Progenitor cell of endocrine pancreas (in vitro differentiated cells): ENCODE results near the gene RFPL2. TPM values are rescaled to one million over a fixed set of nuclear protein-coding genes. Genes with fewer than 3 reads are reported as not detected.
A peak's percentile ranks its signal among the peaks of the same experiment; 100 is the strongest.

Experiments
- DNase-seq: peaks from one replicate; pipeline ENCODE4 v3.0.0; 2021; ENCODE audit warnings: low spot score; ENCODE audit not compliant: unreplicated experiment
- H3K27ac Mint-ChIP-seq: 2 replicates; pipeline ENCODE4 v1.8.0; 2021; ENCODE audit warnings: mild to moderate bottlenecking, moderate library complexity, mixed read lengths
- H3K27me3 Mint-ChIP-seq: 2 replicates; pipeline ENCODE4 v1.8.0; 2021; ENCODE audit warnings: mixed read lengths
- H3K36me3 Mint-ChIP-seq: 2 replicates; pipeline ENCODE4 v1.8.0; 2022; ENCODE audit warnings: mixed read lengths; ENCODE audit not compliant: insufficient read depth
- H3K4me1 Mint-ChIP-seq: 2 replicates; pipeline ENCODE4 v1.8.0; 2021; ENCODE audit warnings: low read depth, mixed read lengths
- H3K4me3 Mint-ChIP-seq: 2 replicates; pipeline ENCODE4 v1.8.0; 2021; ENCODE audit warnings: low read depth, mild to moderate bottlenecking, moderate library complexity, mixed read lengths
- H3K9me3 Mint-ChIP-seq: 2 replicates; pipeline ENCODE4 v1.8.0; 2021; ENCODE audit warnings: low read depth, mixed read lengths
- long read RNA-seq: library from polyadenylated mRNA; unstranded; transcript quantifications from one replicate; pipeline ENCODE4 v2.0.0, GENCODE V29; 2020
- total RNA-seq: library from RNA; stranded (reverse); gene quantifications from 2 replicates; pipeline ENCODE4 v1.2.1, GENCODE V29; 2021
- TF ChIP-seq, protein P1 (sequence below): fragments of 200-600 bp; sonication (generic); IDR thresholded peaks from one replicate; pipeline ENCODE4 v1.5.0; 2021; ENCODE audit warnings: antibody characterized with exemption, mild to moderate bottlenecking; ENCODE audit not compliant: unreplicated experiment

RFPL2 gene
- 1.0 TPM in 2 replicates for total RNA-seq
- long read RNA-seq, partial matches to known transcripts, result 0 of 1 reads
- long read RNA-seq, other reads (novel, unspliced or antisense), result 1 of 1 reads

- peak; percentile 62 for DNase-seq
- H3K27me3 Mint-ChIP-seq, result peaks cover 45% of the 10 kb centered on the region
- H3K4me1 Mint-ChIP-seq, result peaks cover 10% of the 10 kb centered on the region
- no peaks in the 10 kb centered on the region for H3K36me3 Mint-ChIP-seq
- TF ChIP-seq, protein P1, sequence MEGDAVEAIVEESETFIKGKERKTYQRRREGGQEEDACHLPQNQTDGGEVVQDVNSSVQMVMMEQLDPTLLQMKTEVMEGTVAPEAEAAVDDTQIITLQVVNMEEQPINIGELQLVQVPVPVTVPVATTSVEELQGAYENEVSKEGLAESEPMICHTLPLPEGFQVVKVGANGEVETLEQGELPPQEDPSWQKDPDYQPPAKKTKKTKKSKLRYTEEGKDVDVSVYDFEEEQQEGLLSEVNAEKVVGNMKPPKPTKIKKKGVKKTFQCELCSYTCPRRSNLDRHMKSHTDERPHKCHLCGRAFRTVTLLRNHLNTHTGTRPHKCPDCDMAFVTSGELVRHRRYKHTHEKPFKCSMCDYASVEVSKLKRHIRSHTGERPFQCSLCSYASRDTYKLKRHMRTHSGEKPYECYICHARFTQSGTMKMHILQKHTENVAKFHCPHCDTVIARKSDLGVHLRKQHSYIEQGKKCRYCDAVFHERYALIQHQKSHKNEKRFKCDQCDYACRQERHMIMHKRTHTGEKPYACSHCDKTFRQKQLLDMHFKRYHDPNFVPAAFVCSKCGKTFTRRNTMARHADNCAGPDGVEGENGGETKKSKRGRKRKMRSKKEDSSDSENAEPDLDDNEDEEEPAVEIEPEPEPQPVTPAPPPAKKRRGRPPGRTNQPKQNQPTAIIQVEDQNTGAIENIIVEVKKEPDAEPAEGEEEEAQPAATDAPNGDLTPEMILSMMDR, result no peak
- no peaks in the 10 kb centered on the region for H3K9me3 Mint-ChIP-seq
- peak within 1 kb of the TSS; percentile 81 for H3K4me3 Mint-ChIP-seq
- H3K27ac Mint-ChIP-seq, result peak within 1 kb of the TSS; percentile 79
Measured at GRCh38 chr22:32204856-32205722, at the start of gene RFPL2. Gene RFPL2, minus strand, starts transcription at chr22:32205073. Its CDS starts 2,622 bp downstream, at chr22:32202451.

- DNase-seq, result no peak
- Mint-ChIP-seq H3K9me3 (no peaks in the 10 kb centered on the region), H3K27ac (no peak overlapping the region), H3K4me1 (peaks cover 28% of the 10 kb centered on the region), H3K36me3 (no peaks in the 10 kb centered on the region), H3K27me3 (no peaks in the 10 kb centered on the region), H3K4me3 (no peak overlapping the region)
- TF ChIP-seq, protein P1, result no peak
Measured at GRCh38 chr22:32249231-32249630, 44.4 kb upstream of the RFPL2 start.

DNA sequence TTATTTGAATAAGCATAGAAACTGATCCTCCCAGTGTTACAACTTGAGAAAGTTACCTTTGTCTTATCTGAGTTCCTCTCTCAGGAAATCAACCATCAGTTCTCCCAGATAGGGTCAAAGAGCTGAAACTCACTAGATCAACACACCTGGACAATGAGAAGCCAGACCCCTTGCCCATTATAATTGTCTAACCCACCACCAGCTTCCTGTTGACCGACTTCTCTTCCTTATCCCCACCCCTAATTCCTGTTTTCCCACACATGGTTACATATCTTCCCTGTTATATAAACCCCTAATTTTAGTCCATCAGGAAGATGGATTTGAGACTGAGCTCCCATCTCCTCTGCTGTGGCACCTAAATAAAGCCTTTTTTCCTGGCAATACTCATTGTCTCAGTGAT lies 43.4 kb upstream of the RFPL2 start:
- peaks cover 28% of the 10 kb centered on the region for H3K4me1 Mint-ChIP-seq
- no peak for DNase-seq
- no peaks in the 10 kb centered on the region for H3K27me3 Mint-ChIP-seq
- no peak overlapping the region for H3K27ac Mint-ChIP-seq
- H3K36me3 Mint-ChIP-seq, result no peaks in the 10 kb centered on the region
- H3K4me3 Mint-ChIP-seq, result no peak overlapping the region
- H3K9me3 Mint-ChIP-seq, result no peaks in the 10 kb centered on the region
- TF ChIP-seq, protein P1, result no peak

GRCh38 chr22:32246166-32246565 lies 41.3 kb upstream of the RFPL2 start:
- Mint-ChIP-seq H3K27ac (no peak overlapping the region), H3K4me1 (peaks cover 28% of the 10 kb centered on the region), H3K4me3 (no peak overlapping the region), H3K9me3 (no peaks in the 10 kb centered on the region), H3K27me3 (no peaks in the 10 kb centered on the region), H3K36me3 (no peaks in the 10 kb centered on the region)
- TF ChIP-seq, protein P1, result no peak
- no peak for DNase-seq

- Mint-ChIP-seq H3K9me3 (no peaks in the 10 kb centered on the region), H3K4me3 (peak overlapping the region; percentile 19), H3K36me3 (no peaks in the 10 kb centered on the region), H3K4me1 (peaks cover 30% of the 10 kb centered on the region), H3K27ac (peak overlapping the region; percentile 80), H3K27me3 (no peaks in the 10 kb centered on the region)
- TF ChIP-seq, protein P1, result no peak
- DNase-seq, result no peak
Measured at GRCh38 chr22:32245042-32245441, 40.2 kb upstream of the RFPL2 start.
